ENCODE data around the gene APC2.

APC2 gene

DNA sequence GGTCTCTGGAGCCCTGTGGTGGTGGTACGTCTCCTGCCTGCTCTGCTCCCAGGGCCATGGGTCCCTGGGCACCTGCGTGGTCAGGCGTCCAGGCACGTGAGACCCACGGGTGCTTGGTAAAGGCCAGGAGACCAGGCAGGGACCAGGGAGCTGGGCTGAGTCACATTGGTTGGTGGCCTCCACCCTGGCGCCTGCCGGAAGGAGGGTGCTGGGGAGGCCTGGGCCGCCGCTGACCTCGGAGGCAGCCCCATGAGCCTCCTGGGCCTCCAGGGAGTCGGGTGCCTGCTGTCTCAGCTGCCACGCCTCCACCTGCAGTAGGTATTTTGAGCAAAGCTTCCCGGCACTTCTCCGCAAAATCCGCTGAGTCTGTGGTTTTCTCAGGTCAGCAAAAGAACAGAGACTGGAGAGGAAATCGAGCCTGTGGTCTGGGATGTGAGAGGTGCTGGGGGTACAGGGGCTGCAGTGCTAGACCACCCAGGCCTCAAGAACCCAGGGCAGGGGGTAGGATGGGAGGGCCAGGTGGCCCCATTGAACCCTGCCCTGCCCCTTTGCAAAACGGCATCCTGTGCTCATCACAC, 70.4 kb downstream of the APC2 start:
- no peak for DNase-seq

DNA sequence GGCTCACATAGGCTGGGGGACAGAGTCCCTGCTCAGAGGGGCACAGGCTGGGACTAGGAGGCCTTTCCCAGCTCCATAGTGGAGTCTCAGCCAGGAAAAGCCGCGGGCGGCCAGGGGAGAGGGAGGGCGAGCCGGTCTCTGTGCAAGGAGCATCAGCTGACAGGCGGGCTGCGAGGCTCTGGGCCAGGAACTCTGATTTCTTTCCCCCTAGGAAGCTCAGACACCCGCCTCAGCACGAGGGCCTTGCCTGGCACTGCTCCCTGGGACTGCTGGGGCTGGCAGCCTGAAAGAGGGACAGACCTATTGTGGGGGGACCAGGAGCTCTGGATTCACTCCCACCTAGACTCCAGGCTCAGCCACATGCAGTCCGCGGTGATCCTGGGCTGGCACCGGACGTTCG, 71.7 kb downstream of the APC2 start:
- no peak for DNase-seq

DNA sequence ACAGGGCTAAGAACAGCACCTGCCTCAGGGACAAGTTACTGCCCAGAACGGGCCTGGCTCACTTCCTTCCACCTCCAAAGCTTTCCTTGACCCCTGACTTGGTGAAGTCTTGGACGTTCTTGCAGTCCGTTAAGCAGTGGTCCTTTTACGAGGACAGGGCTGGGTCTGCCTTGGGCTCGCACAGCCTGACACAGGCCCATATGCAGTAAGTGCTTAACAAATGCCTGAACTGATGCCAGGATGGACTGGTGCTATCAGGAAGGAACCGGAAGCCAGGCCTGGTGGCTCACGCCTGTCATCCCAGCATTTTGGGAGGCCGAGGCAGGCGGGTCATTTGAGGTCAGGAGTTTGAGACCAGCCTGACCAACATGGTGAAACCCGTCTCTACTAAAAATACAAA, 72.1 kb downstream of the APC2 start:
- DNase-seq, result no peak

DNA sequence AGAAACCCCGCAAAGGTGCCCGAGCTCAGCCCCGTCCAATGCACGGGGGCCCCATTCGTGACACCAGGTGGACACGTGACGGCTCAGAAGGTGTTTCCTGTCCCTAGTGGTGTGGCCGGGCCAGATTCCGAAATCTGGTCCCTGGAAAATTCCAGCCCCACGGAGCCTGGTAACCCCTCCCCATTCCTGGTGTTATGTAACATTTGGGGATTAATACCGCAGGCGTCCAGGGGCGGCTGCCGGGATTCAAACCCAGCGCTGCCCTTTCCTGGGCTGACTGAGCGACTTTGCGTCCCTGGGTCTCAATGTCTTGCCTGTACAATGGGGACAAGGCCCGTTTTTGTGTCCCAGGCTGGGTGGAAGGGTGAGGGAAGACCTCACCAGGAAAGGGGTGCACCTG, 72.9 kb downstream of the APC2 start:
- no peak for DNase-seq
